MCF 10A (cell line): ENCODE measurements around the gene COG3. TPM values are rescaled to one million over a fixed set of nuclear protein-coding genes. Genes with fewer than 3 reads are reported as not detected.

Experiments
- BruUV-seq: library from RNA; stranded (reverse); fragments of 400-500 nt; replicated peaks from 2 replicates; lab custom pipeline; 2021; lab: Mats Ljungman, UMichigan
- CTCF ChIA-PET: fragments of 300-600 bp; sonication (Branson Sonifier 250); formaldehyde crosslinking; extraction: SDS; loops from one replicate; lab custom pipeline; 2021; ENCODE audit warnings: antibody characterized with exemption, inconsistent platforms; lab: Yijun Ruan, JAX
- POLR2A ChIA-PET: fragments of 300-600, 350-650 bp; sonication (Branson Sonifier 250); formaldehyde crosslinking; extraction: SDS; loops from one replicate; lab custom pipeline; 2020; ENCODE audit warnings: antibody characterized with exemption, inconsistent platforms; lab: Yijun Ruan, JAX
- DNase-seq: peaks from one replicate; pipeline ENCODE4 v3.0.0-alpha.2; 2018; ENCODE audit not compliant: unreplicated experiment
- H3K27ac Mint-ChIP-seq: one replicate; pipeline ENCODE4 v1.8.0; 2022; ENCODE audit warnings: mild to moderate bottlenecking, low read depth, mixed read lengths; ENCODE audit not compliant: unreplicated experiment
- H3K27me3 Mint-ChIP-seq: one replicate; pipeline ENCODE4 v1.8.0; 2022; ENCODE audit warnings: mixed read lengths; ENCODE audit not compliant: insufficient read depth, unreplicated experiment
- H3K36me3 Mint-ChIP-seq: one replicate; pipeline ENCODE4 v1.8.0; 2022; ENCODE audit warnings: mild to moderate bottlenecking, moderate library complexity, mixed read lengths; ENCODE audit not compliant: insufficient read depth, unreplicated experiment
- H3K4me1 Mint-ChIP-seq: one replicate; pipeline ENCODE4 v1.8.0; 2022; ENCODE audit warnings: mixed read lengths; ENCODE audit not compliant: insufficient read depth, unreplicated experiment
- H3K4me3 Mint-ChIP-seq: one replicate; pipeline ENCODE4 v1.8.0; 2022; ENCODE audit warnings: mild to moderate bottlenecking, moderate library complexity, mixed read lengths; ENCODE audit not compliant: unreplicated experiment
- H3K9me3 Mint-ChIP-seq: one replicate; pipeline ENCODE4 v1.8.0; 2022; ENCODE audit warnings: mixed read lengths; ENCODE audit not compliant: unreplicated experiment
- intact Hi-C: fragments of 100-400 bp; cut with micrococcal nuclease; formaldehyde crosslinking; loops from 2 replicates; pipeline ENCODE4 v1.14.1; 2022
- total RNA-seq: library from RNA; stranded (reverse); gene quantifications from 2 replicates; pipeline ENCODE4 v1.2.3, GENCODE V29; 2022
- TF ChIP-seq, protein P1 (sequence below): fragments of 200-600 bp; IDR thresholded peaks from one replicate; pipeline ENCODE4 v1.8.0; 2022; ENCODE audit warnings: antibody characterized with exemption, mild to moderate bottlenecking; ENCODE audit not compliant: unreplicated experiment

Gene COG3
- total RNA-seq, 1 experiment from 2014 or later = 44.1 TPM

DNA sequence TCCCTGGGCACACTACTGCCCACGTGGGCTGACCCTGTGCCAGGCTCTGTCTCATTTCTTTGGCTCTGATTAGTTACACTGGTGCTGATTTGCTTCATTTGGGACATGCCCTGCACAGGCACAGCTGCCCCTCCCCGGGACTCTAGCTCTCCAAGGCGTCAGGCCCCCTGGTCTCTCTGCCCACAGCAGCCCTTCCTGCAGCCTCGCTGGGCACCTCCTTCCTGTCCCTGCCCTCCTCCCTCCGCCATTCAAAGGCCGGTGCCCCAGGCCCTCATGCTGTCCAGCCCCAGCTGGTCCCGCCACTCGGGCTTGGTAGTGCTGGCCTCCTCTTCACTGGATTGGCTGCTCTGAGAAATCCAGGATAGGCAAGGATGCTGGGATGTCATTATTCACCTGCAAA lies 77.7 kb downstream of the COG3 start:
- no peaks in the 10 kb centered on the region for H3K4me1 Mint-ChIP-seq
- TF ChIP-seq, protein P1, sequence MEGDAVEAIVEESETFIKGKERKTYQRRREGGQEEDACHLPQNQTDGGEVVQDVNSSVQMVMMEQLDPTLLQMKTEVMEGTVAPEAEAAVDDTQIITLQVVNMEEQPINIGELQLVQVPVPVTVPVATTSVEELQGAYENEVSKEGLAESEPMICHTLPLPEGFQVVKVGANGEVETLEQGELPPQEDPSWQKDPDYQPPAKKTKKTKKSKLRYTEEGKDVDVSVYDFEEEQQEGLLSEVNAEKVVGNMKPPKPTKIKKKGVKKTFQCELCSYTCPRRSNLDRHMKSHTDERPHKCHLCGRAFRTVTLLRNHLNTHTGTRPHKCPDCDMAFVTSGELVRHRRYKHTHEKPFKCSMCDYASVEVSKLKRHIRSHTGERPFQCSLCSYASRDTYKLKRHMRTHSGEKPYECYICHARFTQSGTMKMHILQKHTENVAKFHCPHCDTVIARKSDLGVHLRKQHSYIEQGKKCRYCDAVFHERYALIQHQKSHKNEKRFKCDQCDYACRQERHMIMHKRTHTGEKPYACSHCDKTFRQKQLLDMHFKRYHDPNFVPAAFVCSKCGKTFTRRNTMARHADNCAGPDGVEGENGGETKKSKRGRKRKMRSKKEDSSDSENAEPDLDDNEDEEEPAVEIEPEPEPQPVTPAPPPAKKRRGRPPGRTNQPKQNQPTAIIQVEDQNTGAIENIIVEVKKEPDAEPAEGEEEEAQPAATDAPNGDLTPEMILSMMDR = no peak
- BruUV-seq = no TSS peak
- no peak overlapping the region for H3K4me3 Mint-ChIP-seq
- POLR2A ChIA-PET = no interaction called here
- H3K27me3 Mint-ChIP-seq = peaks cover under 1% of the 10 kb centered on the region
- CTCF ChIA-PET = interaction anchor here (0.6 to 0.7 kb wide), 2 partner anchors 18 to 733 kb away, joined by 3 read pairs; no protein-coding TSS in a partner anchor
- H3K9me3 Mint-ChIP-seq = no peaks in the 10 kb centered on the region
- H3K36me3 Mint-ChIP-seq = peaks cover 11% of the 10 kb centered on the region
- H3K27ac Mint-ChIP-seq = no peak overlapping the region
- DNase-seq = no peak
- intact Hi-C loops = no loop called here

GRCh38 chr13:45542878-45543277 lies 78.1 kb downstream of the COG3 start:
- intact Hi-C loops = no loop called here
- H3K9me3 Mint-ChIP-seq = no peaks in the 10 kb centered on the region
- peaks cover 11% of the 10 kb centered on the region for H3K36me3 Mint-ChIP-seq
- no peaks in the 10 kb centered on the region for H3K4me1 Mint-ChIP-seq
- H3K27me3 Mint-ChIP-seq = peaks cover 6% of the 10 kb centered on the region
- POLR2A ChIA-PET = interaction anchor here (1.2 kb wide), 1 partner anchor 9 kb away, joined by 3 read pairs; no protein-coding TSS in a partner anchor
- no TSS peak for BruUV-seq
- TF ChIP-seq, protein P1 = no peak
- no peak overlapping the region for H3K4me3 Mint-ChIP-seq
- no peak overlapping the region for H3K27ac Mint-ChIP-seq
- CTCF ChIA-PET = interaction anchor here (0.6 to 0.7 kb wide), 3 partner anchors 19 to 732 kb away, joined by 3 read pairs; no protein-coding TSS in a partner anchor
- no peak for DNase-seq

DNA sequence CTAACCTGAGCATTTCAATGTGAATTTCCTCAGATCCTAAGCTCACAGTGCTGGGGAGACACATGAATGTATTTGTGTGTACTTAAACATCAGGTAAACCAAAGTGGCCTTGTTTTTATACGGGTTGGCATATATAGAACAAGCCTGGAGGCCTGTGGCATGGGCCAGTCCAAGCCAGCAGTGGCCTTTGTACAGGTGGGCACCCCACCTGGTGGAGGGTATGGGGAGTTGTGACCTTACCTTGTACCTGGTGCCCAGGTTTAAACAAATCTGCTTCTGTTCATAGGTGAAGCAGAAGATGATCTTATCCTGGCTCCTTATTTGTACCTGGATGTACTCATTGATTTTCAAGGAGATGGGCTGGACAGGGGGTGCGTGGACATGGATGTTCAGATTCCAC lies 79.8 kb downstream of the COG3 start:
- ChIA-PET POLR2A (no interaction called here), CTCF (interaction anchor here (0.7 to 1.0 kb wide), 3 partner anchors 19 to 57 kb away, joined by 3 read pairs; no protein-coding TSS in a partner anchor)
- intact Hi-C loops = no loop called here
- H3K36me3 Mint-ChIP-seq = peaks cover 6% of the 10 kb centered on the region
- peaks cover 15% of the 10 kb centered on the region for H3K27me3 Mint-ChIP-seq
- no peaks in the 10 kb centered on the region for H3K9me3 Mint-ChIP-seq
- no TSS peak for BruUV-seq
- no peak for DNase-seq
- TF ChIP-seq, protein P1 = no peak
- no peak overlapping the region for H3K27ac Mint-ChIP-seq
- no peak overlapping the region for H3K4me3 Mint-ChIP-seq
- no peaks in the 10 kb centered on the region for H3K4me1 Mint-ChIP-seq

- H3K4me1 Mint-ChIP-seq = no peaks in the 10 kb centered on the region
- H3K36me3 Mint-ChIP-seq = peaks cover 6% of the 10 kb centered on the region
- H3K27ac Mint-ChIP-seq = no peak overlapping the region
- H3K27me3 Mint-ChIP-seq = peaks cover 25% of the 10 kb centered on the region
- no peak overlapping the region for H3K4me3 Mint-ChIP-seq
- ChIA-PET CTCF (interaction anchor here (0.6 kb wide), 1 partner anchor 34 kb away, joined by 3 read pairs; no protein-coding TSS in a partner anchor), POLR2A (no interaction called here)
- TF ChIP-seq, protein P1 = no peak
- H3K9me3 Mint-ChIP-seq = no peaks in the 10 kb centered on the region
- DNase-seq = no peak
- intact Hi-C loops = no loop called here
- no TSS peak for BruUV-seq
Observed at GRCh38 chr13:45545686-45546409, 81.1 kb downstream of the COG3 start.
